ENCODE measurements around the gene U2SURP. TPM values are rescaled to one million over a fixed set of nuclear protein-coding genes. Genes with fewer than 3 reads are reported as not detected.
A peak's percentile ranks its signal among the peaks of the same experiment; 100 is the strongest.
"Not testable (repeated sequence)": the region's sequence is repeated elsewhere in the genome, so short reads cannot be mapped to it uniquely, and the experiment has no call there.

U2SURP gene
- total and polyA plus RNA-seq, 2 experiments from 2014 or later = 40.2 to 66.1 TPM

GRCh38 chr3:143016321-143016972 is 15.1 kb downstream of the U2SURP start:
- peaks cover 52% of the 10 kb centered on the region for H3K36me3 ChIP-seq (ENCODE audit: low read depth)
- H3F3A ChIP-seq (ENCODE audit: insufficient read depth) = no peaks in the 10 kb centered on the region
- WGBS, 2 experiments (ENCODE audit: low coverage in 1 of 2, low lambda C conversion rate in 2 of 2, missing lambda C conversion rate in 2 of 2) = 67 to 69% methylated on average over 3 of the region's 3 CpGs
- H3K4me3 ChIP-seq = no peak overlapping the region
- no peak overlapping the region for H3K9ac ChIP-seq
- H4K20me1 ChIP-seq (ENCODE audit: insufficient read depth) = peaks cover 10% of the 10 kb centered on the region; the same call in 1 of the 2 replicates
- H2AFZ ChIP-seq = no peak overlapping the region
- H3K27me3 ChIP-seq (replicated peaks; ENCODE audit: insufficient read depth) = no peaks in the 10 kb centered on the region
- TF ChIP-seq EZH2phosphoT487 (IDR thresholded peaks at IDR 0.05; ENCODE audit: insufficient read depth, low read depth) = no peak
- no peak for TF ChIP-seq EZH2 (IDR thresholded peaks at IDR 0.05; ENCODE audit: insufficient read depth, poor library complexity, severe bottlenecking)
- no peak overlapping the region for H3K4me2 ChIP-seq (ENCODE audit: unreplicated experiment)
- in situ Hi-C loops (cut with MboI) = no loop called here
- DNase-seq = peak; percentile 36
- H3K27ac ChIP-seq = no peak overlapping the region
- H3K4me1 ChIP-seq (ENCODE audit: insufficient read depth) = no peaks in the 10 kb centered on the region
- no peaks in the 10 kb centered on the region for H3K9me2 ChIP-seq (ENCODE audit: insufficient read depth)
- peaks cover 87% of the 10 kb centered on the region for H3K79me2 ChIP-seq (ENCODE audit: insufficient read depth)
- no peaks in the 10 kb centered on the region for H3K9me3 ChIP-seq (ENCODE audit: low read depth)

DNA sequence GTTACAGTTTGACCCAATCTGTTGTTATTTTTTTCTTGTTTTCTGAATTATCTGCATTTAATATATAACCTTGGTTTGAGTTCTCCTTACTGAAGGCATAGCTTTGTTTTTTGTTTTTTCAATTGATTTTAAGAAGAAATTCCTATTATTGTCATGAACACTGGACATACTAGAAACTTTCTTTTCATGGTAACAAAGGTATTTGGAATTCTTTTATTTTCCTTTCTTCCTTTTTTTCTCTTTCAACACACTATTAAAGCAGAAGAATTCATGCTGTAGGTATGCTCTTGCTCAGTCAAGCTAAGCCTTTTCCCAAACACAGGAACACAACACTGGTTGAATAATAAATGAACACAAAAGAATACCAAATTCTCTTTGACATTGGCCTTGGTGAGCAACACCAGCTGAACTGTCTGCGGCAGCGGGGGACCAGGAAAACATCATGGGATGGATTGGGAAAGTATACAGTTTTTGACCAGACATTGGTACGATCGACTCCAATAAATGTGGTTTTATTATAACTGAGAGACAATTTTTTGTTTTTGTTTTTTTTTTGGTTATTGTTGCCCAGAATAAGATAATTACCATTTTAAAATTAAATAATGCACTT is 23.1 kb downstream of the U2SURP start:
- Histone ChIP-seq H3F3A (ENCODE audit: insufficient read depth) (no peaks in the 10 kb centered on the region), H3K36me3 (ENCODE audit: low read depth) (peaks cover 84% of the 10 kb centered on the region), H3K4me3 (no peak overlapping the region), H3K79me2 (ENCODE audit: insufficient read depth) (peaks cover 22% of the 10 kb centered on the region; the same call in 1 of the 2 replicates), H3K27me3 (replicated peaks; ENCODE audit: insufficient read depth) (no peaks in the 10 kb centered on the region), H3K27ac (no peak overlapping the region), H3K4me2 (ENCODE audit: unreplicated experiment) (no peak overlapping the region), H3K9me2 (ENCODE audit: insufficient read depth) (no peaks in the 10 kb centered on the region), H2AFZ (no peak overlapping the region), H4K20me1 (ENCODE audit: insufficient read depth) (no peaks in the 10 kb centered on the region), H3K9ac (no peak overlapping the region), H3K4me1 (ENCODE audit: insufficient read depth) (no peaks in the 10 kb centered on the region), H3K9me3 (ENCODE audit: low read depth) (no peaks in the 10 kb centered on the region)
- no peak for DNase-seq
- 91 to 97% methylated on average over 4 of the region's 4 CpGs for WGBS, 2 experiments (ENCODE audit: low coverage in 1 of 2, low lambda C conversion rate in 2 of 2, missing lambda C conversion rate in 2 of 2)
- no peak for TF ChIP-seq EZH2phosphoT487 (IDR thresholded peaks at IDR 0.05; ENCODE audit: insufficient read depth, low read depth)
- TF ChIP-seq EZH2 (IDR thresholded peaks at IDR 0.05; ENCODE audit: insufficient read depth, poor library complexity, severe bottlenecking) = no peak
- in situ Hi-C loops (cut with MboI) = no loop called here

GRCh38 chr3:143031327-143031726 is 30.0 kb downstream of the U2SURP start:
- H3K36me3 ChIP-seq (ENCODE audit: low read depth) = peaks cover 61% of the 10 kb centered on the region
- WGBS, 2 experiments (ENCODE audit: low coverage in 1 of 2, low lambda C conversion rate in 2 of 2, missing lambda C conversion rate in 2 of 2) = 60 to 73% methylated on average over 2 of the region's 2 CpGs
- H3K4me3 ChIP-seq = no peak overlapping the region
- DNase-seq = peak; percentile 13
- H3K9ac ChIP-seq = no peak overlapping the region
- in situ Hi-C loops (cut with MboI) = no loop called here
- H3K4me1 ChIP-seq (ENCODE audit: insufficient read depth) = no peaks in the 10 kb centered on the region
- H3K27me3 ChIP-seq (replicated peaks; ENCODE audit: insufficient read depth) = no peaks in the 10 kb centered on the region
- no peak for TF ChIP-seq EZH2phosphoT487 (IDR thresholded peaks at IDR 0.05; ENCODE audit: insufficient read depth, low read depth)
- no peak for TF ChIP-seq EZH2 (IDR thresholded peaks at IDR 0.05; ENCODE audit: insufficient read depth, poor library complexity, severe bottlenecking)
- H3K79me2 ChIP-seq (ENCODE audit: insufficient read depth) = peaks cover 5% of the 10 kb centered on the region; the same call in 1 of the 2 replicates
- no peaks in the 10 kb centered on the region for H4K20me1 ChIP-seq (ENCODE audit: insufficient read depth)
- H3K4me2 ChIP-seq (ENCODE audit: unreplicated experiment) = no peak overlapping the region
- H3F3A ChIP-seq (ENCODE audit: insufficient read depth) = no peaks in the 10 kb centered on the region
- H3K9me2 ChIP-seq (ENCODE audit: insufficient read depth) = no peaks in the 10 kb centered on the region
- H3K27ac ChIP-seq = no peak overlapping the region
- no peak overlapping the region for H2AFZ ChIP-seq
- H3K9me3 ChIP-seq (ENCODE audit: low read depth) = no peaks in the 10 kb centered on the region

- H3K9me3 ChIP-seq (ENCODE audit: low read depth); in situ Hi-C loops (cut with MboI); H3K27me3 ChIP-seq (replicated peaks; ENCODE audit: insufficient read depth); DNase-seq; H2AFZ ChIP-seq; H3K9ac ChIP-seq; H3K4me3 ChIP-seq; H3K4me2 ChIP-seq (ENCODE audit: unreplicated experiment); H4K20me1 ChIP-seq (ENCODE audit: insufficient read depth); H3K9me2 ChIP-seq (ENCODE audit: insufficient read depth); H3K4me1 ChIP-seq (ENCODE audit: insufficient read depth); H3F3A ChIP-seq (ENCODE audit: insufficient read depth); H3K79me2 ChIP-seq (ENCODE audit: insufficient read depth); H3K27ac ChIP-seq: not testable (repeated sequence)
- WGBS, 2 experiments (ENCODE audit: low coverage in 1 of 2, low lambda C conversion rate in 2 of 2, missing lambda C conversion rate in 2 of 2) = 77 to 78% methylated on average over 4 of the region's 4 CpGs
- peaks cover 61% of the 10 kb centered on the region for H3K36me3 ChIP-seq (ENCODE audit: low read depth)
Observed at GRCh38 chr3:143031796-143032387, 30.5 kb downstream of the U2SURP start.

Measured in GM23248 (cell line).